ENCODE data around the gene SEC14L3.

Gene SEC14L3

DNA sequence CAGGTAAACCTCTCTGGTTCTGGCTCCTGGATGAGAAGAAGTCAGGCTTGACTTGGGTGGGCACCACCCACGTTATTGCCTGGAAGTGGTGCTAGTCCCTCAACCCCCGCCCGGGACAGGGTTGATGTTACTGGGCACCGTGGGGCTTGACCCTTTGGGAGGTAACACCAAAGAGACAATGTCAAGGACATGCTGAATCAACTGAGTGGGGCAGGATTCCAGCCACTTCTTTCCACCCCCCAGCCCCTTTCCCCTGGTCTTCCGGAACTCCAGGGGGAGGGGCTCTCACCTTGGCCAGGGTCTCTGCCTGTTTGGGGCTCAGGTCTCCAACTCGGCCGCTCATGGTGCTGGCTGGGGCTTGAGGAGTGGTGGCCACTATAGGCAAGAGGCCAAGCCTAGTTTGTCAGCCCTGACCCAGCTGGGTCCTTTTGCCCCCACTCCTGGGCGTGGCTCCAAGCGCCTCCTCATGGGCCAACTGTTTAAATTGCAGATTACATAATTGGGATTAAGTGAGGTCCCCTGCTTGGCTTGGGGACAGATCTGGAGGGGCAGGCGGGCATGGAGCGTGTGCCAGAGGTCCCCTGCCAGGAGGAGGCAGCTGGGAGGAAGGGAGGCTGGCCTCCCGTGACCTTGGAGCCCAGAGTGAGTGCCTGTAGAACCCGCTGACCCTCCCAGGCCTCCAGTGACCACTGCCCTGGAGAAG lies at the start of gene SEC14L3:
SEC14L3 (minus strand) TSS at position 402 of the 703 bp plus-strand sequence; CDS start at position 343, 59 bp downstream.
- Histone ChIP-seq H3K27ac (ENCODE audit: low read length) (no peak within 1 kb of the TSS), H3K4me1 (ENCODE audit: control insufficient read depth, insufficient read depth, low read length) (no peaks in the 10 kb centered on the region), H3K27me3 (ENCODE audit: control insufficient read depth in 1 of 2, insufficient read depth in 2 of 2, low read length in 2 of 2) (peaks cover 6 to 8% of the 10 kb centered on the region in 2 donors), H3K36me3 (ENCODE audit: control insufficient read depth in 2 of 2, insufficient read depth in 2 of 2, low read length in 2 of 2) (no peaks in the 10 kb centered on the region), H3K4me3 (ENCODE audit: low read length in 2 of 2) (no peak within 1 kb of the TSS), H3K9me3 (ENCODE audit: control insufficient read depth in 2 of 2, low read length in 2 of 2) (no peaks in the 10 kb centered on the region), H3K9ac (ENCODE audit: low read length in 2 of 2) (no peak within 1 kb of the TSS)

DNA sequence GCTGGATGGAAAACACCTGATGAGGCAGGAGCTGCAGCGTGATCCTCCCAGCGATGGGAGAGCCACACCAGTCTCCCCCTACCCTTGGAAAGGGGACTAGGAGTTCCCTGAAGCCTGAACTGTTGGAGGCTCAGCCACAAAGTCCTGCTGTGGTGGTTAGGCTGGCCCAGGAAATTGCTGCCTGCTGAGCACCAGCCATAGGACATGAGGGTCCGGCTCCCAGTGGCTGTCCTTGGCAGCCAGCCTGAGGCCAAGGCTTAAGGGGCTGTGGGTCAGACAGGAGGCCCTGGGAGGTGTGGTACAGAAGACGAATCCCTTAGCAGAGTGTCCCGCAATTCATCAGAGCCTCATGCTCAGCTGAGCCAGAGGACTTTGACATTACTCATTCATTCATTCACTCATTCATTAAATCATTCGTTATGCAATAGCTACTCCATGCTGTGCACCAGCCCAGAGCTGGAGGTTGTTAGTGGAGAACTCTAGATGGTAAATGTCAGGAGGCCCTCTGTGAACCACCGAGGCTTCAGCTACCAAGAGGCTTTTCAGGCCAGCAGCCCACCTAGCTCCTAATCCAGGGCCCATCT lies 48.1 kb upstream of the SEC14L3 start:
- no peak overlapping the region for H3K9ac ChIP-seq (ENCODE audit: low read length in 2 of 2)
- H3K27me3 ChIP-seq (ENCODE audit: control insufficient read depth in 1 of 2, insufficient read depth in 2 of 2, low read length in 2 of 2): peaks cover 3 to 7% of the 10 kb centered on the region in 2 donors
- H3K4me3 ChIP-seq (ENCODE audit: low read length in 2 of 2): no peak overlapping the region
- no peaks in the 10 kb centered on the region for H3K36me3 ChIP-seq (ENCODE audit: control insufficient read depth in 2 of 2, insufficient read depth in 2 of 2, low read length in 2 of 2)
- H3K4me1 ChIP-seq (ENCODE audit: control insufficient read depth, insufficient read depth, low read length): no peaks in the 10 kb centered on the region
- H3K27ac ChIP-seq (ENCODE audit: low read length): no peak overlapping the region
- no peaks in the 10 kb centered on the region for H3K9me3 ChIP-seq (ENCODE audit: control insufficient read depth in 2 of 2, low read length in 2 of 2)

- Histone ChIP-seq H3K9ac (ENCODE audit: low read length in 2 of 2) (no peak overlapping the region), H3K9me3 (ENCODE audit: control insufficient read depth in 2 of 2, low read length in 2 of 2) (peaks cover 0 to 6% of the 10 kb centered on the region in 2 donors), H3K4me1 (ENCODE audit: control insufficient read depth, insufficient read depth, low read length) (no peaks in the 10 kb centered on the region), H3K36me3 (ENCODE audit: control insufficient read depth in 2 of 2, insufficient read depth in 2 of 2, low read length in 2 of 2) (no peaks in the 10 kb centered on the region), H3K27ac (ENCODE audit: low read length) (no peak overlapping the region), H3K27me3 (ENCODE audit: control insufficient read depth in 1 of 2, insufficient read depth in 2 of 2, low read length in 2 of 2) (peaks cover 0 to 7% of the 10 kb centered on the region in 2 donors), H3K4me3 (ENCODE audit: low read length in 2 of 2) (no peak overlapping the region)
Measured at GRCh38 chr22:30516731-30517130, 44.9 kb upstream of the SEC14L3 start.

DNA sequence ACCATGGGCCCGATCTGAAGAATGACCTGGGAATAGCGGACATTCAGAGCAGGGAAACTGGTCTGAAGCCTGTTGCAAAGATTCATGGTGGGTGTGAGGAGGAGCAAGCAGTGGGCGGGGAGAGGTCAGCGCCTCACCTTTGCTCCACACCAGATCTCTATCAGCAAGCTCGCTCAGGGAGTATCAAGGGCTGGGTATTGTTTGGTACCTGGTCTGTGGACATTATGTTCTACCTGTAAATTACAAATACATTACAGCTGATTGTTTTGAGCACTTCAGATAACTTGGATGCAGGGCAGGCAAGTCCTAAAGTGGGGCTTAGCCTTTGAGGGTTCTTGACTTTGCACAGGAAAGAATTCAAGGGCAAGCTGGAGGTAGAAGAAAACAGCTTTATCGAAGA lies 44.5 kb upstream of the SEC14L3 start:
- H3K9me3 ChIP-seq (ENCODE audit: control insufficient read depth in 2 of 2, low read length in 2 of 2): peaks cover 0 to 6% of the 10 kb centered on the region in 2 donors
- H3K4me1 ChIP-seq (ENCODE audit: control insufficient read depth, insufficient read depth, low read length): no peaks in the 10 kb centered on the region
- no peak overlapping the region for H3K9ac ChIP-seq (ENCODE audit: low read length in 2 of 2)
- no peak overlapping the region for H3K27ac ChIP-seq (ENCODE audit: low read length)
- H3K36me3 ChIP-seq (ENCODE audit: control insufficient read depth in 2 of 2, insufficient read depth in 2 of 2, low read length in 2 of 2): no peaks in the 10 kb centered on the region
- H3K27me3 ChIP-seq (ENCODE audit: control insufficient read depth in 1 of 2, insufficient read depth in 2 of 2, low read length in 2 of 2): peaks cover 0 to 5% of the 10 kb centered on the region in 2 donors
- H3K4me3 ChIP-seq (ENCODE audit: low read length in 2 of 2): no peak overlapping the region

DNA sequence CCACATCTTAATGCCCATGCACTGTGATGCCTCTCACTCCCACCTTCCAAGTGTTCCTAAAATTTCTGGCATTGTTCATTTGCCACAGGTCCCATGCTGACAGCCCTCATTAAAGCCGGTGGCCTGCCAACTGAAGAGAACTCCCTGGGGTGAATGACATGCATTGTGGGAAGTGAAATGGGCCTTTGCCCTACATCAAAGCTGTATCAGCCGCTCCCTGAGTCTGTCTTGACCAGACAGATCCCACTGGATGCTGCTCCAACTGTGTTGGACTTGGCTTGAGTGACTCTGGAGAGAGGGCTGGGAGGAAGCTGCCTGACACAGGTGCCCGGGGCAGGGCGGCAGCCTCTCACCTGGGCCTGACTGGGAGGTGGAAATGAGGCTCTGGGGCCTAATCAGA lies 42.4 kb upstream of the SEC14L3 start:
- Histone ChIP-seq H3K27ac (ENCODE audit: low read length) (no peak overlapping the region), H3K9me3 (ENCODE audit: control insufficient read depth in 2 of 2, low read length in 2 of 2) (peaks cover 0 to 6% of the 10 kb centered on the region in 2 donors), H3K4me1 (ENCODE audit: control insufficient read depth, insufficient read depth, low read length) (no peaks in the 10 kb centered on the region), H3K4me3 (ENCODE audit: low read length in 2 of 2) (no peak overlapping the region), H3K9ac (ENCODE audit: low read length in 2 of 2) (no peak overlapping the region), H3K27me3 (ENCODE audit: control insufficient read depth in 1 of 2, insufficient read depth in 2 of 2, low read length in 2 of 2) (no peaks in the 10 kb centered on the region), H3K36me3 (ENCODE audit: control insufficient read depth in 2 of 2, insufficient read depth in 2 of 2, low read length in 2 of 2) (no peaks in the 10 kb centered on the region)

DNA sequence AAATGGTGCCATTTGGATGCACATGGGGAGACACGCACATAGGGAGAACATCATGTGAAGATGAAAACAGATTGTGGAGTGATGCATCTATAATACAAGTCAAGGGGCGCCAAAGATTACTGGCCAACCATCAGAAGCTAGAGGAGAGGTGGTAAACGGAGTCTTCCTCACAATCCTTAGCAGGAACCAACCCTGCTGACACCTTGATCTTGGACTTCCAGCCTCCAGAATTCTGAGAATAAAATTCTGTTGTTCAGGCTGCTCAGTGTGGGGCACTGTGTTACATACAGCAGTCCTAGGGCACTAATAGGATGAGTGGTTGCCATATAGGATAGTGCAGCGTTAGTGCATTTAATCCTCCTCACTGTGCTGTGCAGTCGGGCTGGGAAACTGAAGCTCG lies 41.6 kb upstream of the SEC14L3 start:
- no peak overlapping the region for H3K9ac ChIP-seq (ENCODE audit: low read length in 2 of 2)
- no peaks in the 10 kb centered on the region for H3K36me3 ChIP-seq (ENCODE audit: control insufficient read depth in 2 of 2, insufficient read depth in 2 of 2, low read length in 2 of 2)
- no peak overlapping the region for H3K27ac ChIP-seq (ENCODE audit: low read length)
- H3K4me3 ChIP-seq (ENCODE audit: low read length in 2 of 2): no peak overlapping the region
- no peaks in the 10 kb centered on the region for H3K27me3 ChIP-seq (ENCODE audit: control insufficient read depth in 1 of 2, insufficient read depth in 2 of 2, low read length in 2 of 2)
- H3K4me1 ChIP-seq (ENCODE audit: control insufficient read depth, insufficient read depth, low read length): no peaks in the 10 kb centered on the region
- peaks cover 0 to 6% of the 10 kb centered on the region in 2 donors for H3K9me3 ChIP-seq (ENCODE audit: control insufficient read depth in 2 of 2, low read length in 2 of 2)

- Histone ChIP-seq H3K4me3 (ENCODE audit: low read length in 2 of 2) (no peak overlapping the region), H3K27ac (ENCODE audit: low read length) (no peak overlapping the region), H3K4me1 (ENCODE audit: control insufficient read depth, insufficient read depth, low read length) (no peaks in the 10 kb centered on the region), H3K9ac (ENCODE audit: low read length in 2 of 2) (no peak overlapping the region), H3K9me3 (ENCODE audit: control insufficient read depth in 2 of 2, low read length in 2 of 2) (peaks cover 0 to 6% of the 10 kb centered on the region in 2 donors), H3K27me3 (ENCODE audit: control insufficient read depth in 1 of 2, insufficient read depth in 2 of 2, low read length in 2 of 2) (peaks cover 0 to 2% of the 10 kb centered on the region in 2 donors), H3K36me3 (ENCODE audit: control insufficient read depth in 2 of 2, insufficient read depth in 2 of 2, low read length in 2 of 2) (no peaks in the 10 kb centered on the region)
Measured at GRCh38 chr22:30511911-30512310, 40.1 kb upstream of the SEC14L3 start.

- peaks cover 0 to 6% of the 10 kb centered on the region in 2 donors for H3K9me3 ChIP-seq (ENCODE audit: control insufficient read depth in 2 of 2, low read length in 2 of 2)
Measured at GRCh38 chr22:30511109-30511508, 39.3 kb upstream of the SEC14L3 start.

GRCh38 chr22:30508216-30508615 lies 36.4 kb upstream of the SEC14L3 start:
- peaks cover 20 to 24% of the 10 kb centered on the region in 2 donors for H3K27me3 ChIP-seq (ENCODE audit: control insufficient read depth in 1 of 2, insufficient read depth in 2 of 2, low read length in 2 of 2)

More at GRCh38 chr22:30511109-30511508, 39.3 kb upstream of the SEC14L3 start:
- Histone ChIP-seq H3K27me3 (ENCODE audit: control insufficient read depth in 1 of 2, insufficient read depth in 2 of 2, low read length in 2 of 2) (peaks cover 6 to 8% of the 10 kb centered on the region in 2 donors), H3K4me1 (ENCODE audit: control insufficient read depth, insufficient read depth, low read length) (no peaks in the 10 kb centered on the region), H3K36me3 (ENCODE audit: control insufficient read depth in 2 of 2, insufficient read depth in 2 of 2, low read length in 2 of 2) (no peaks in the 10 kb centered on the region), H3K9ac (ENCODE audit: low read length in 2 of 2) (no peak overlapping the region), H3K27ac (ENCODE audit: low read length) (no peak overlapping the region), H3K4me3 (ENCODE audit: low read length in 2 of 2) (no peak overlapping the region)

GRCh38 chr22:30507670-30508069 lies 35.9 kb upstream of the SEC14L3 start:
- Histone ChIP-seq H3K4me3 (ENCODE audit: low read length in 2 of 2) (no peak overlapping the region), H3K4me1 (ENCODE audit: control insufficient read depth, insufficient read depth, low read length) (no peaks in the 10 kb centered on the region), H3K9ac (ENCODE audit: low read length in 2 of 2) (no peak overlapping the region), H3K27ac (ENCODE audit: low read length) (no peak overlapping the region), H3K9me3 (ENCODE audit: control insufficient read depth in 2 of 2, low read length in 2 of 2) (no peaks in the 10 kb centered on the region), H3K27me3 (ENCODE audit: control insufficient read depth in 1 of 2, insufficient read depth in 2 of 2, low read length in 2 of 2) (peaks cover 24% of the 10 kb centered on the region in 2 donors), H3K36me3 (ENCODE audit: control insufficient read depth in 2 of 2, insufficient read depth in 2 of 2, low read length in 2 of 2) (no peaks in the 10 kb centered on the region)

More at GRCh38 chr22:30508216-30508615, 36.4 kb upstream of the SEC14L3 start:
- Histone ChIP-seq H3K9me3 (ENCODE audit: control insufficient read depth in 2 of 2, low read length in 2 of 2) (peaks cover 0 to 2% of the 10 kb centered on the region in 2 donors), H3K36me3 (ENCODE audit: control insufficient read depth in 2 of 2, insufficient read depth in 2 of 2, low read length in 2 of 2) (no peaks in the 10 kb centered on the region), H3K4me3 (ENCODE audit: low read length in 2 of 2) (no peak overlapping the region), H3K4me1 (ENCODE audit: control insufficient read depth, insufficient read depth, low read length) (no peaks in the 10 kb centered on the region), H3K9ac (ENCODE audit: low read length in 2 of 2) (no peak overlapping the region), H3K27ac (ENCODE audit: low read length) (no peak overlapping the region)

GRCh38 chr22:30506507-30506968 lies 34.7 kb upstream of the SEC14L3 start:
- no peak overlapping the region for H3K4me3 ChIP-seq (ENCODE audit: low read length in 2 of 2)
- H3K9me3 ChIP-seq (ENCODE audit: control insufficient read depth in 2 of 2, low read length in 2 of 2): no peaks in the 10 kb centered on the region
- peaks cover 24% of the 10 kb centered on the region in 2 donors for H3K27me3 ChIP-seq (ENCODE audit: control insufficient read depth in 1 of 2, insufficient read depth in 2 of 2, low read length in 2 of 2)
- H3K9ac ChIP-seq (ENCODE audit: low read length in 2 of 2): no peak overlapping the region
- H3K36me3 ChIP-seq (ENCODE audit: control insufficient read depth in 2 of 2, insufficient read depth in 2 of 2, low read length in 2 of 2): no peaks in the 10 kb centered on the region
- no peak overlapping the region for H3K27ac ChIP-seq (ENCODE audit: low read length)
- no peaks in the 10 kb centered on the region for H3K4me1 ChIP-seq (ENCODE audit: control insufficient read depth, insufficient read depth, low read length)

Measured in stomach smooth muscle (tissue), 2 donors.